HL-60 (cell line): ENCODE data around the gene ETV7.

Experiments used
- DNase-seq, 2 experiments: peaks; one replicate each; pipeline ENCODE4 v3.0.0-alpha.2; 2010 to 2020; ENCODE audit warnings: low read depth in 1 of 2, low spot score in 1 of 2
- H3K27ac ChIP-seq: fragments of 250-450 bp; sonication (Bioruptor Pico); replicated peaks from 2 replicates; pipeline ENCODE4 v1.5.1; 2020; ENCODE audit warnings: mild to moderate bottlenecking, moderate library complexity
- H3K27me3 ChIP-seq: fragments of 250-450 bp; sonication (Bioruptor Pico); 2 replicates; pipeline ENCODE4 v1.5.1; 2021; ENCODE audit warnings: mild to moderate bottlenecking, moderate library complexity; ENCODE audit not compliant: insufficient read depth, poor library complexity, severe bottlenecking
- H3K4me3 ChIP-seq: replicated peaks from 2 replicates; pipeline ENCODE4 v1.5.1; 2011; ENCODE audit warnings: mild to moderate bottlenecking, control low read depth, low read length; ENCODE audit not compliant: insufficient read depth
- GABPA ChIP-seq: IDR thresholded peaks from 2 replicates; pipeline ENCODE4 v1.6.1; 2012; ENCODE audit warnings: low read depth
- POLR2AphosphoS5 ChIP-seq: IDR thresholded peaks from 2 replicates; pipeline ENCODE4 v1.6.1; 2012; ENCODE audit warnings: low read depth
- SPI1 ChIP-seq: IDR thresholded peaks from 2 replicates; pipeline ENCODE4 v1.6.1; 2012; ENCODE audit warnings: low read depth, mild to moderate bottlenecking, borderline replicate concordance
- TF ChIP-seq, protein P1 (sequence below): IDR thresholded peaks from 2 replicates; pipeline ENCODE4 v1.6.1; 2012; ENCODE audit warnings: low read depth; ENCODE audit not compliant: insufficient replicate concordance
- TF ChIP-seq, protein P2 (sequence below): IDR thresholded peaks from one replicate; pipeline ENCODE4 v1.5.1; 2011; ENCODE audit warnings: low read length, control low read depth, inconsistent platforms; ENCODE audit not compliant: insufficient read depth

ETV7 gene

DNA sequence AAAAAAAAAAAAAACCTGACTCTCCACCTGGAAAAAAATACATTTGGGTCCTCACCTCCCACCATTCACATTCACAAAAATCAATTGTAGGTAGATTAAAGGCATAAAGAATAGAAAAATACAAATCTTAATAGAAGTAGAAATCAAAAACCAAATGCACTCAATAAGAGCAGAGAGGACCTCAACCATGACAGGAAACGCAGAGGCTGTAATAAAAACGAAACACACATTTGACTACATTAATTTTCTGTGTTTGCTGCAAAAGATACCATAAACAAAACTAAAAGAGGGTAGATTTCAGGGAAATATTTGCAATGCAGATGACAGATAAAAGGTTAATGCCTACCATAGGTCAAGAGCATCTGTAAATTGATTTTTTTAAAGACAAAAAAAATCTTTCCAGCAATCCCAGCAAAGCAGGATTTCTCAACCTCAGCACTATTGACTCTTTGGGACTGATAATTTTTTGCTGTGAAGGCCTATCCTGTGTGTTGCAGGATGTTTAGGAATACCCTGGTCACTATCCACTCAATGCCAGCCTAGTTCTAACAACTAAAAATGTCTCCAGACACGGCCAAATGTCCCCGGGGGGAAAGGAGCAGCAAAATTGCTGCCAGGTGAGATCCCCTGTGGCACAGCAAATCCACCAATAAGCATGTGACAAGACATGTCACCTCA lies 9.1 kb downstream of the ETV7 start:
- Histone ChIP-seq H3K27me3 (no peaks in the 10 kb centered on the region), H3K27ac (no peak overlapping the region), H3K4me3 (no peak overlapping the region)
- TF ChIP-seq, protein P1, sequence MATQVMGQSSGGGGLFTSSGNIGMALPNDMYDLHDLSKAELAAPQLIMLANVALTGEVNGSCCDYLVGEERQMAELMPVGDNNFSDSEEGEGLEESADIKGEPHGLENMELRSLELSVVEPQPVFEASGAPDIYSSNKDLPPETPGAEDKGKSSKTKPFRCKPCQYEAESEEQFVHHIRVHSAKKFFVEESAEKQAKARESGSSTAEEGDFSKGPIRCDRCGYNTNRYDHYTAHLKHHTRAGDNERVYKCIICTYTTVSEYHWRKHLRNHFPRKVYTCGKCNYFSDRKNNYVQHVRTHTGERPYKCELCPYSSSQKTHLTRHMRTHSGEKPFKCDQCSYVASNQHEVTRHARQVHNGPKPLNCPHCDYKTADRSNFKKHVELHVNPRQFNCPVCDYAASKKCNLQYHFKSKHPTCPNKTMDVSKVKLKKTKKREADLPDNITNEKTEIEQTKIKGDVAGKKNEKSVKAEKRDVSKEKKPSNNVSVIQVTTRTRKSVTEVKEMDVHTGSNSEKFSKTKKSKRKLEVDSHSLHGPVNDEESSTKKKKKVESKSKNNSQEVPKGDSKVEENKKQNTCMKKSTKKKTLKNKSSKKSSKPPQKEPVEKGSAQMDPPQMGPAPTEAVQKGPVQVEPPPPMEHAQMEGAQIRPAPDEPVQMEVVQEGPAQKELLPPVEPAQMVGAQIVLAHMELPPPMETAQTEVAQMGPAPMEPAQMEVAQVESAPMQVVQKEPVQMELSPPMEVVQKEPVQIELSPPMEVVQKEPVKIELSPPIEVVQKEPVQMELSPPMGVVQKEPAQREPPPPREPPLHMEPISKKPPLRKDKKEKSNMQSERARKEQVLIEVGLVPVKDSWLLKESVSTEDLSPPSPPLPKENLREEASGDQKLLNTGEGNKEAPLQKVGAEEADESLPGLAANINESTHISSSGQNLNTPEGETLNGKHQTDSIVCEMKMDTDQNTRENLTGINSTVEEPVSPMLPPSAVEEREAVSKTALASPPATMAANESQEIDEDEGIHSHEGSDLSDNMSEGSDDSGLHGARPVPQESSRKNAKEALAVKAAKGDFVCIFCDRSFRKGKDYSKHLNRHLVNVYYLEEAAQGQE, result no peak
- TF ChIP-seq SPI1, result no peak
- no peak for TF ChIP-seq POLR2AphosphoS5
- TF ChIP-seq, protein P2, sequence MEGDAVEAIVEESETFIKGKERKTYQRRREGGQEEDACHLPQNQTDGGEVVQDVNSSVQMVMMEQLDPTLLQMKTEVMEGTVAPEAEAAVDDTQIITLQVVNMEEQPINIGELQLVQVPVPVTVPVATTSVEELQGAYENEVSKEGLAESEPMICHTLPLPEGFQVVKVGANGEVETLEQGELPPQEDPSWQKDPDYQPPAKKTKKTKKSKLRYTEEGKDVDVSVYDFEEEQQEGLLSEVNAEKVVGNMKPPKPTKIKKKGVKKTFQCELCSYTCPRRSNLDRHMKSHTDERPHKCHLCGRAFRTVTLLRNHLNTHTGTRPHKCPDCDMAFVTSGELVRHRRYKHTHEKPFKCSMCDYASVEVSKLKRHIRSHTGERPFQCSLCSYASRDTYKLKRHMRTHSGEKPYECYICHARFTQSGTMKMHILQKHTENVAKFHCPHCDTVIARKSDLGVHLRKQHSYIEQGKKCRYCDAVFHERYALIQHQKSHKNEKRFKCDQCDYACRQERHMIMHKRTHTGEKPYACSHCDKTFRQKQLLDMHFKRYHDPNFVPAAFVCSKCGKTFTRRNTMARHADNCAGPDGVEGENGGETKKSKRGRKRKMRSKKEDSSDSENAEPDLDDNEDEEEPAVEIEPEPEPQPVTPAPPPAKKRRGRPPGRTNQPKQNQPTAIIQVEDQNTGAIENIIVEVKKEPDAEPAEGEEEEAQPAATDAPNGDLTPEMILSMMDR, result no peak
- TF ChIP-seq GABPA, result no peak
- no peak for DNase-seq

DNA sequence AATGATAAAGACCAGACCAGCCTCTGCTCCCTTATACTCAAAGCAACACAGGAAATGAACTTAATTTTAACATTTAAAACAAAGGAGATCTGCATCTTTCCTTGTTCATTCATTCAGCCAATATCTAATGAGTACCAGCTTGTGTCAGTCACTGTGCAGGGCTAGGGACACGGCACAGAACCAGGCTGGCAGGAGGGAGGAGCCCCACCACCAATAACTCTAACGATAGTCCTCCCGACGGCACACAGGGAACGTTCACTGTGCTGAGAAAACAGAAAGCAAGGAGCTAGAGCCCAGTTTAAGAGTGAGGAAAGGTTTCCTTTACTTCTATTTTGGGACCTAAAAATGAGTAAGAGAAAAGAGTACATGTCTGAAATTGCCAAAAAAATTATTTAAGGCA lies 9.9 kb downstream of the ETV7 start:
- TF ChIP-seq, protein P2, result no peak
- no peak for TF ChIP-seq GABPA
- no peak for TF ChIP-seq POLR2AphosphoS5
- TF ChIP-seq, protein P1, result no peak
- TF ChIP-seq SPI1, result no peak
- Histone ChIP-seq H3K27me3 (no peaks in the 10 kb centered on the region), H3K4me3 (no peak overlapping the region), H3K27ac (no peak overlapping the region)
- no peak for DNase-seq

DNA sequence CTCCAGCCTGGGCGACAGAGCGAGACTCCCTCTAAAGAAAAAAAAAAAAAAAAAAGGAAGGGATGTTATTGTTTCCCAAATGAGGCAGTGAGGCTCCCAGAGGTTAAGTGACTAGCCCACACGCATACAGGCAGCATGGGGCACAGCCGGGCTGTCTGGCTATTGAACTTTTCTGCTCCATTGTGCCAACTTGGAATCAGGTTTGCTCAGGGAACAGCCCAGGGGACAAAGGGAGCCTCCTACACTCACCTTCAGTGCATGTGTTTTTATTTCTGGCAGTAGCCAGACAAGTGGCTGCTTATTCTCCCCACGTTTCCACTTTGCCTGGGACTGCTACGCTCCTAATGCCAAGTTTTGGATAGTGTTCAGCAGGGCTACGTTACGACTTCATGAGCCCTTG lies 10.7 kb downstream of the ETV7 start:
- no peak for TF ChIP-seq POLR2AphosphoS5
- Histone ChIP-seq H3K4me3 (no peak overlapping the region), H3K27me3 (no peaks in the 10 kb centered on the region), H3K27ac (no peak overlapping the region)
- no peak for DNase-seq

DNA sequence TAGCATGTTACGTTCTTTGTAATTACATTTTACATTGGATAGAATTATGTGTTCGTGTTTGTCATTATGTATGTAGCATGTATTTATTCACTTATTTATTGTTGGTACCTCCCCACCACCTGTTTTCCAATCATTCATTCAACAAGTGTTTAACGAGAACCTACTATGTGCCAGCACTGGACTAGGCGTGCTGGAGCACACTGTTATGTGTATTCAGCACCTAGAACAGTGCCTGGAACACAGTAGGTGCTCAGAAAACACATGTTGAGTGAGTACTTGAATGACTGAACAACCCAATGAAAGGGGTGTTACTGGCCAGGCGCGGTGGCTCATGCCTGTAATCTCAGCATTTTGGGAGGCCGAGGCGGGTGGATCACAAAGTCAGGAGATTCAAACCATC lies 11.3 kb downstream of the ETV7 start:
- no peak for DNase-seq
- H3K27ac ChIP-seq, result no peak overlapping the region
- no peak for TF ChIP-seq SPI1
- TF ChIP-seq, protein P1, result peak; percentile 35
- no peak overlapping the region for H3K4me3 ChIP-seq
- no peaks in the 10 kb centered on the region for H3K27me3 ChIP-seq
